Endothelial cell of hepatic sinusoid (primary cell): ENCODE measurements around the gene MLC1.

Experiments
- in situ Hi-C: cut with HindIII; loops from 2 replicates; pipeline ENCODE4 v1.10.0; 2017; ENCODE audit warnings: low sequenced_read_pairs

Gene MLC1

DNA sequence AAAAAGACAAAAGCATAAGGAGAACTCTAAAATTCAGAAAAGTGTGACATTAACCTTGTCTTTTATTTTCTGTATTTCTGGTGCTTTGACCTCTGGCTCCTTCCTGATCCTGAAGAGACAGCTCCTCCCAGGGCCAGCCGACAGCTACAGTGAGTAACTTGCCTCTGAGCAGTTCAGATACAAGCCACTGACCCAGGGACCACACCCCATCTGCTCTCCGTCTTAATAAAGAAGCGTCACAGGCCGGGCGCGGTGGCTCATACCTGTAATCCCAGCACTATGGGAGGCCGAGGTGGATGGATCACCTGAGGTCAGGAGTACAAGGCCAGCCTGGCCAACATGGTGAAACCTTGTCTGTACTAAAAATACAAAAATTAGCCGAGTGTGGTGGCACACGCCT is 6.5 kb downstream of the MLC1 start:
- in situ Hi-C loops, result no loop called here

DNA sequence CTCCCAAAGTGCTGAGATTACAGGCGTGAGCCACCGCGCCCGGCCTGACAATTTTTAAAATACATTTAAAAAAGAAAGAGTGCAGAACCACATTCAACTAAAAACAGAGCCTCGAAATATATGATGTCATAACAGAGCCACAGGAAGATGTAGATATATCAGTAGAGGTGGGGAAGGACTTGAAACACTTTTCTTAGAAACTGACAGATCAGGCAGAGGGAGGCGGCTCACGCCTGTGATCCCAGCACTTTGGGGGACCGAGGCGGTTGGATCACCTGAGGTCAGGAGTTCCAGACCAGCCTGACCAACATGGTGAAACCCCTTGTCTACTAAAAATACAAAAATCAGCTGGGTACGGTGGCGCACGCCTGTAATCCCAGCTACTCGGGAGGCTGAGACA is 7.0 kb downstream of the MLC1 start:
- in situ Hi-C loops, result no loop called here

DNA sequence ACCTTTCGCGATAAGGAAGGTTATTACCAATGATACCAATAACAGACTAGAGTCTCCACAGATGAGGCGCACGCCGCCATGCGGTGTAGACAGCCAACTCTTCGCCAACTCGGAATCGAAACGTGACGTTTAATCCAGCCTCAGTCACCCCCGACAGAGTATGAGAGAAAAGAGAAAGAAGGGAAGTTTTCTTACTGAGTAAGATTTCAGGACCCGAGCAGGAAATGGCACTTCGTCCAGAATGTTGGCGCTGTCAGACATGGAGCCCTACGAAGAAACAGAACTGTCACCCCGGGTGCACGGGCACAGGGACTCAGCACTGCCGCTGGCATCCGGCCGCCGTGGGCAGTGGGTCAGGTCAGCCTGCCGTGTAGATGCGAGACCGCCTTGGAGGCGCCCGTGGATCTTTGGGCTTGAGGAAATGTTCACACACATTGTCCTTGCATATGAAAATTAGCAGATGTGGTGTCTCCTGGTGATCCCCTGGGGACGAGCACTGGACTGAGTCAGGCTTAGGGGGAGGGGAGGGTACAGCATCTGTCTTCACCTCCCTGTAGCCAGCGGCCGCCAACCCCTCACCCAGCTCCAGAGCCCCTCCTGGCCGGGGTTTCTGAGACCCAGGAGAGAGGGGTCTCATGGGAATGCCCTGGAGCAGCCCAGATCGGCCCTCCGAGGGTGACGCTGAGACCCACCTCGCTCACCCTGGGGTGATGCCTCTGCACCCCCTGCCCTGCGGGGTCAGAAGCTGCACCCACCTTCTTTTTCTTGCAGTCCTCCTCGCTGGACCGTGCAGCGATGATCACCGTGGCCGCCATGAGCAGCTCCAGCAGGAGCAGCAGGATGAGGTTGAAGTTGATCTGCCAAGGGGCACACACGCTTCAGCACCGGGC is 8.3 kb downstream of the MLC1 start:
- in situ Hi-C loops, result no loop called here

DNA sequence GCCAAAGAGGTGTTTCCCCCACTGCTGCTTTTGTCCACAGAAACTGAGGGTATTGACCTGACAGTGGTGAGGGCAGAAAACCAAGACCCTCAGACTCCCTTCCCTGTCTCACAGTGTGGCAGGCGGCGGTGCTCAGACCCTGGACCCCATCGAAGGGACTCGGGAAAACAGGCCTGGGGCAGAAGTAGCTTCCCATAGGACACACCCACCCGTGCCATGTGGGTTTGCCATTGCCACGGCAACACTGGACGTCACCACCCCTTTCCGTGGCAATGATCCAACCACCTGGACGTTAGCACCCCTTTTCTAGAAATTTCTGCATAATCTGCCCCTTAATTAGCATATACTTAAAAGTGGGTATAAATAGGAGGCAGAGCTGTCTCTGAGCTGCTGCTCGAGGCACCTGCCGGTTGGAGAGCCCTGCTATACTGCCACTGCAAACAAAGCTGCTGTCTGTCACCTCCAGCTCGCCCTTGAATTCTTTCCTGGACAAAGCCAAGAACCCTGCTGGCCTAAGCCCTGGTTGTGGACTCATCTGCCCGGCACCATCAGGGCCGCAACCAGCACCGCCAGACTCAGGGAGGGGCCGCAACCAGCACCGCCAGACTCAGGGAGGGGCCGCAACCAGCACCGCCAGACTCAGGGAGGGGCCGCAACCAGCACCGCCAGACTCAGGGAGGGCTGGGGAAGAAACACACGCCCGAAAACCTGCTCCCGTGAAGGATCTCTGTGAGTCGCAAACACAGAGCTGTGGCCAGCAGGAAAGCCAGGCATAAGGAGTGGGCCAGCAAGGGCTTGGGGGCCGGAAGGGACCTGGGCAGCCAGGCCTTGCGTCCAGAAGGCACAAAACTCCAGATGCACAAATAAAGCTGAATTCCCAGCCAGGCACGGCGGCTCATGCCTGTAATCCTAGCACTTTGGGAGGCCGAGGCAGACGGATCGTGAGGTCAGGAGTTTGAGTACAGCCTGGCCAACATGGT is 10.4 kb downstream of the MLC1 start:
- in situ Hi-C loops, result no loop called here

DNA sequence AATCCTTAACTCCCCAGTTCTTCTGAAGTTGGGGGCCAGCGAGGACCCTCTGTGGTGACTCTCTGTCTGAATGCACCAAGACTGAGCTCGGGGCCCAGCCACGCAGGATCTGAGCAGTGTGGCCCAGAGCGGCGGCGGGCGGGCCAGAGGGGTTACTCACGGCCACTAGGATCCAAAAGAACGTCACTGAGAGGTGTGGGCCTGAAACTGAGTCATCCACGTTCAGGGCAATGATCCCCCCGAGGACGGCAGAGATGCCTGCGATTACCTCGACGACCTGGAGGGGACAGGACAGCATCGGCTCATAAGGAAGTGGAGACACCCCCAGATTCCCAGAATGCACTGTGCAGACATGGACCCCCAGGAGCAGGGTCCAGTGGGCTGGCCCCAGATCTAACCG is 11.2 kb downstream of the MLC1 start:
- in situ Hi-C loops, result no loop called here

DNA sequence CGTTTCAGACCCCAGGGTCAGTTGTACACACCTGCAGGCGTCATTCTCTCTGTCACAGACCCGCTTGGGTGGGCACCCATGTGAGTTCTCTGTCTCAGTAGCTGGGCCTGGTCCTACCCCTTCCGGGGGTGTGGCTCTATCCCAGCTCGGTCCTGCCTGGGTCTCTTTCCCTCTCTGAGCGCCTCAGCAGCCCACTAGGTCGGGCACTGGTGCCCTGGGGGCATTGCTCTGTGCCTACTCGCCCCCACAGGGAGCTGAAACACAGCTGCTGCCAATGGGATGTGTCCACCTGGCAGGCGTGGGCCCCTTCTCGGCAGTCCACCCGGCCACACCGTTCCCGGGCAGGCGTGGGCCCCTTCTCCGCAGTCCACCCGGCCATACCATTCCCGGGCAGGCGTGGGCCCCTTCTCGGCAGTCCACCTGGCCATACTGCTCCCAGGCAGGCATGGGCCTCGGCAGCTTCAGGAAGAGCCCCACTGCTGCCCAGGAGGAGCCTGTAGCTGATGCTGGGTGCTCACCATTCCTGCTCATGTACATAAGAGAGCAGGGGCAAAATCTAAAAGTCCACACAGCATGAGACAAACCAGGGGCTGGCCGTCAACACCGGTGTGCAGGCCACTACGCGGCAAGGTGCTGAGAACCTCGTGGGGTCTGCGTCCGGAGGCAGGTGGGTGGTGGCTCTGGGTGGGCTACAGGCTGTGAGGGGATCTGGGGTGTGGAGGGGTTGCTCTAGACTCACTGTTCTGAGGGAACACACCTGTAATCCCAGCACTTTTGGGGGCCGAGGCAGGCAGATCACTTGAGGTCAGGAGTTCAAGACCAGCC is 12.3 kb downstream of the MLC1 start:
- in situ Hi-C loops, result no loop called here

DNA sequence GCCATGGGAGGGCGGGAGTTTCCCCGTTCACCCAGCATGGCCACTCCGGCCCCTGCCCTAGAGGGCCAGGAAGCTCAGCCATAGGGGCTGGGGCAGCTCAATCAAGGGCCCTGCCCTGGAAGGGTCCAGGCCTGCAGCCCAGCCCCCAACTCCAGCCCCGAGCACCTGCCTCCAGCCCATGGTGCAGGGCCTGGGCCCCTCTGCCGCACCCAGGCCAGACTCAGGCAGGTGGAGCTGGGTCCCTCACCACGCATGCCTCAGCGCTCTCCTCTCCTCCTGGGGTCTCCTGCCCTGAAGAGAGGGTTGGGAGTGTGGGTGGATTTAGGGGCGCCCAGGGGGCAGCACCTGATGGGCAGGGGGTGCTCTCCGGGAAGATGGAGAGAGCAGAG is 13.1 kb downstream of the MLC1 start:
- in situ Hi-C loops, result no loop called here

DNA sequence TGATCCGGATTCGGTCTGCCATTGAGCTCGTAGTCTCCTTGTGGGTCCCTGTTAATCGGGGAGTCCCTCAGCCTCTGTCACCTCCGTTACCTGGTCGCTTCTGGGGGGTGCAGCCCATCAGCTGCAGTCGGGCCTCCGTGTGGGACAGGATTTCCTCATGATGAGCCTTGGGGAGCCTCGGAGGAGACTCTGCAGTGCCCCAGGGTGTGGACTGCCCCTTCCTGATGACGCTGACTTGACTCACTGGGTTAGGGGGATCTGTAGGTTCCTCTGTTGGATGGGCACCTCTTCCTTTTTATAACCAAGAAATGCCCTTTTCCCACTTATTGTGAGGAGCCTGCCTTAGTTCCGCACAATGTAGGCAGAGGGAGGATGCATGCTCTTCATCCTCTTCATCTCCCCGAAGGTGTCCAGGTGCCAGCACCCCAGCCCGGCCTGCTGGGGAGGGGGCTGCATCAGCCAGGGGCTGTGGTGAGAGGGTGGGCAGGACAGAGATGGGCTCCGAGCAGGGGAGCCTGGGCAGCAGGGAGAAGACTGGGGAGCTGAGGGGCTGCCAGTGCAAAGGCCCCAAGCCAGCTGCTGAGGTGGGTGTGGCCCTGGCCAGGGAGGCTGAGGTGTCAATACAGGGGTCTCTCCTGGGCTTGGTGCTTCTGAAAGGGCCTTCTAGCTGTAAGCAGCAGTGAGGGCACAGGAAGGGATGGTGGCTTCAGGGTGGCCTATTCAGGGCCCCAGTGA is 13.6 kb downstream of the MLC1 start:
- in situ Hi-C loops, result no loop called here

DNA sequence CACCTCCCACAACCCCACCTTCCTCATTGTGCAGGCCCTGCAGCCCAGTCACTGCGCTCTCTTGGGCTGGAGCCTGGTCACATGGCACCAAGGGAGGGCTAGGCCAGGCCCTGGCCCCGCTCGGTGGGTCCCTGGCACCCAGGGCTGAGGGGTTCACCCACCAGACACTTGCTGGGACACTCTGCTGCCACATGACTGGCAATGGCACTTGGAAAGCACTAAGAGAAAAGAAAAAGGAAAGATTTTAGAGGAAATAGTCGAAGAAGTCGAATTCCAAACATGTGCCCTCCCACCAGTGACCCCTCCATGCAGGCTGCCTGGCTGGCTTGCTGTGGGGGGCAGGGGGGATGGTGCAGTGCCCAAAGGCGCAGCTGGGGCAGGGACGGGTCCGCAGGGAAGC is 14.9 kb downstream of the MLC1 start:
- in situ Hi-C loops, result no loop called here

DNA sequence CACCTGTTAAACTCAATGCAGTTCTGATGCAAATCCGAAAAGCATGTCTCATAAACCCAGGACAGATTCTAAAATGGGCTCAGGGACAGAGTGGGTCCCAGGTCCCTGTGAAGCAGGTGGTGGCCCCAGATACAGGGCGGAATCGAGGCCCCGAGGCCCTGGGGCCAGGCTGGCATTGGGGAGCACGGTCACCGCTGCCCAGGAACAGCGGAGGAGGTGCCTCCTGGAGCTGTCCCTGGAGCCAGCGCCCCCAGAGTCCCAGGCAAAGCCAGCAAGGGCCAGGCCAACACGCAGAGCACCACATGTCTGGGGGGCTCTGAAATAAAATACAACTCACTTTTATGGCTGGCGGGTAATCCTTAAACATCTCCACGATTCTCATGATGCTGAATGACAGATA is 17.1 kb downstream of the MLC1 start:
- in situ Hi-C loops, result no loop called here

DNA sequence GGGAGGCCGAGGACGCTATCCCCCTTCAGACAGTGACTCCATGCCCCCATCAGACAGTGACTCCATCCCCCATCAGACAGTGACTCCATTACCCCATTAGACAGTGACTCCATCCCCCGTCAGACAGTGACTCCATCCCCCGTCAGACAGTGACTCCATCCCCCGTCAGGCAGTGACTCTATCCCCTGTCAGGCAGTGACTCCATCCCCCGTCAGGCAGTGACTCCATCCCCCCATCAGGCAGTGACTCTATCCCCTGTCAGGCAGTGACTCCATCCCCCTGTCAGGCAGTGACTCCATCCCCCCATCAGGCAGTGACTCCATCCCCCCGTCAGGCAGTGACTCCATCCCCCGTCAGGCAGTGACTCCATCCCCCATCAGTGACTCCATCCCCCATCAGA is 18.0 kb downstream of the MLC1 start:
- in situ Hi-C loops, result no loop called here

DNA sequence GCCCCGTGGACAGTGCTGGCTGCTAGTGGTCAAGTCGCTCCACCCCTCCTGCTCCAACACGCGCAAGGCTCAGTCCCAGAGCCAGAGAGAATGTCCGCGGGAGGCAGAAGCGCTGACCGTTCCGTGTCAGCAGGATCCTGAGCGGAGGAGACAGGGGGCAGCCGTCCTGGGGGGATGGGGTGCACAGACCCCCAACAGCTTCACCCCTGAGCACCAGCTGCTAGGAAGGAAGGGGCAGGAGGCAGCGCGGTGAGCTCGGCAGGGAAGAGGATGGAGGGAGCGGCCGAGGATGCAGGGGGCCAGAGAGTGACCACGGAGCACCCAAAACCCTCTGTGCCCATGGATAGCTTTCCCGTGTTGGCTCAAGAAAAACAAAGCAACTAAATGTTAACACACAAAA is 20.8 kb downstream of the MLC1 start:
- in situ Hi-C loops, result no loop called here

DNA sequence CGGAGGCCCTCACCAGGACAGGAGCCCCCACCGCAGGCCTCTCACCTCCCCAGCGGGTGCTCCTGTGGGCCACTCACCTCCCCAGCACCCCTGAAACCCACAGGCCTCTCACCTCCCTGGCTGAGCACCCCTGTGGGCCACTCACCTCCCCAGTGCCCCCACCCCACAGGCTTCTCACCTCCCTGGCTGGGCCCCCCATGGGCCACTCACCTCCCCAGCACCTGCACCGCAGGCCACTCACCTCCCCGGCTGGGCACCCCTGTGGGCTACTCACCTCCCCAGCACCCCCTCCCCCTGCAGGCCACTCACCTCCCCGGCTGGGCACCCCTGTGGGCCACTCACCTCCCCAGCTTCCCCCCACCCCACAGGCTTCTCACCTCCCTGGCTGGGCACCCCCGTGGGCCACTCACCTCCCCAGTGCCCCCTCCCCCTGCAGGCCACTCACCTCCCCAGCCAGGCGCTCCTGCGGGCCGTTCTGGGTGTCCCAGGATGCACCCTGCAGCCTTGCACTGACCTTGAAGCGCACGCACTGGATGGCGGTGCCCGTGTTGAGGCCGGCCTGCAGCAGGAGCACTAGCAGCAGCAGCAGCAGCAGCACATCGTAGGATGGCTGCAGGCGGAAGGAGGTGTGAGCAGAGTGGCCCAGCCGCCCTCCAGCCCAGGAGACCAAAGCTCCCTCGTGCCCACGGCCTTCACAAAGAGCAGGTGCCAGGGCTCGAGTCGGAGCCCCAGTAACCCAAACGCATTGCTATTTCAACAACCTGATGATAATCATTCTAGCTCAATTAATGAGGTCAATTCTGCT is 21.4 kb downstream of the MLC1 start:
- in situ Hi-C loops, result no loop called here

DNA sequence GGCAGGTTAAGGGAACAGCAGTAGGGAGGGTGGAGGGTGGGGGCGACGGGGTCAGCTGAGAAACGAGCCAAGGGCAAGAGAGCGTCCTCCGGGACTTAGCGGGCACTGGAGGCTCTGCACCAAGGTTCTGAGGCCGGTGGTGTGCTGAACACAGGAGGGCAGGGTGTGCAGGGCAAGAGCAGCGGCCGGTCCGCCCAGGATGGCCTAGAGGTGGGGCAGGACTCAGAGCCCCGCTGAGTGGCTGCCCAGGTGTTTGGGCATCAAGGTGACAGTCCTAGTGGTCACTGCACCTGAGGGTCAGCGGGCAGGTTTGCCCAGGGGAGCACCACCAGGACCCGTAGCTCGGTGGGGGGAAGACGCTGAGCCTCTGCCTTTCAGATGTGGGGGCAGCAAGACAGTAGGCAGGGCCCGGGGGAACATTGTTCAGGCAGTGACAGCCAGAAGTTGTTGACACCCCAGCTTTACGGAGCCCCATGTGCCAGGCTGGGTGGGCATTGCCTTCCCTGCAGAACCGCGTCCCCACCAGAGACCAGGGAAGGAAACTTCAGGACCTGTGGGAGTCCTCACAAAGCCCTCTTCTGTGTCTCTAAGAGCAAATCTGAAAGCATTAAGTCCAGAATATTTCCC is 22.6 kb downstream of the MLC1 start:
- in situ Hi-C loops, result no loop called here

DNA sequence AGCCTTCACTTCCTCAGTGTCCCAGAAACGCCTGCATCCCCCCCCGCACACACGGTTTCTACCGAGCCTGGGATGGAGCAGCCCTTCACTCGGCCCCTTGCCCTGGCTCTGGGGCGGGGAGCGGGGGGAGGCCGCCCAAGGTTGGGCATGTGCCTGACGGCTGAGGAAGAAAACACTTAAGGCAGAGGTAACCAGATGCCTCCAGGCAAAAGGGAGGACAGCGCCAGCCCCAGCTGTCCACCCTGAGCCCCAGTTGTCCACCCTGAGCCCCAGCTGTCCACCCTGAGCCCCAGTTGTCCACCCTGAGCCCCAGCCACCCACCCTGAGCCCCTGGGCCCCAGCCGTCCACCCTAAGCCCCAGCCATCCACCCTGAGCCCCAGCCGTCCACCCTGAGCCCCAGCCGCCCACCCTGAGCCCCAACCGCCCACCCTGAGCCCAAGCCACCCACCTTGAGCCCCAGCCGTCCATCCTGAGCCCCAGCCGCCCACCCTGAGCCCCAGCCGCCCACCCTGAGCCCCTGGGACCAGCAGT is 23.3 kb downstream of the MLC1 start:
- in situ Hi-C loops, result no loop called here

DNA sequence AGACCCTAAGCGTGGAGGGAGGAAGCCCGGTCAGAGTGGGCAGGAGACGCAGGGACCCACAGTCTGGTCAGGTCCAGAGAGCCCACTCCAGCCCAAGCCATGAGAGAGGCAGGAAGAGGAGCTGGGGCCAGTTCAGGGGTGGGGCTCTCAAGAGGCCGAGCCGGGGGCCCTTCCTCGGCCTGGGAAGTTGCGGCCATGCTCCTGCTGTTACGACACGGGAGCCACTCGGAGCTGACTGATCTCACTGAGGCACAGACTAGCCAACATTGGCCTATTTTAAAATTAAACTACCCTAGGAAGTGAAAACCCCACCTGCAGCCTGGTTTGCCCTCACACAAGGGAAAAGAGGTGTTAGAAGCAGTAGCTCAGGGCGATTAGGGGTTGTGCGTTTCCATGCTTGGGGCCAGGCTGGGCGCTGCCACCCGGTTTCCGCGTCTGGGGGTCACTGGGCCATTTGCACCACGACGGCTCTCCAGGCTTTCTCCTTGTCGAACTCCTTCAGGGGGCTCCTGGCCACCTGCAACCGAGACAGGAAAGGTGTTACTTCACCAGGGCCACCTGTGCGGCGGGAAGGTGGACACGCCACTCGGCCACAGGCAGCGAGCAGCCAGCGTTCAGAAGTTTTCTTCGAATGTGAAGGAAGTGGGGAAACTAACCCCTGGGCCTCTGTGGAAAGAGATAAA is 23.9 kb downstream of the MLC1 start:
- in situ Hi-C loops, result no loop called here

DNA sequence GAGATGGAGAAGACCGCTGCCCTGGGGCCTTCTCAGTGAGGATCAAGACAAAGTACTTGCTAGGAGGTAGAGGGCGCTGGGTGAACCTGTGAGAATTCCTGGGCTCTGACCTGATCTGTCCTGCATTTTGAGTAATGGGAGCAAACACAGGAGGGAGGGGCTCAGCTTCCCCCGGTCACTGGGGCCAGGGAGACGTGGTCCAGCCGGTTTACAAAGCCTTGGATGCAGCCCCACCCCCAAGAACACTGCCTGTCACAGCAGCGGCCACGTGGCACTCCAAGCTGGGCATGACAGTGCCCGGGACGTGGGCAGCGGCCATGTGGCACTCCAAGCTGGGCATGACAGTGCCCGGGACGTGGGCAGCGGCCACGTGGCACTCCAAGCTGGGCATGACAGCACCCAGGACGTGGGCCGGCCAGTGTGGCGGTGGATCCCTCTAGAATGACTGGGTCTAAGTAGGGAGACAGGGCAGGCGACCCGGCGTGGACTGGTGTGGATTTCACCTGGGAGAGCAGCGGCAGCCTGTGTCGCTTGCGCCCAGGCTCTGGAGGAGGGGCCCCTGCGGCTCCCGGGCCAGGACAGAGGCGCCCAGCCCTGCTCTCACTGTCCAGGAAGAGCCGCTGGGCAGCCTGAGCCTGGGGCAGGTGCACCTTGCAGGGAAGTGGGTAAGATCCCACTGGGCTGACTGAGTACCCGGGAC is 24.6 kb downstream of the MLC1 start:
- in situ Hi-C loops, result no loop called here

DNA sequence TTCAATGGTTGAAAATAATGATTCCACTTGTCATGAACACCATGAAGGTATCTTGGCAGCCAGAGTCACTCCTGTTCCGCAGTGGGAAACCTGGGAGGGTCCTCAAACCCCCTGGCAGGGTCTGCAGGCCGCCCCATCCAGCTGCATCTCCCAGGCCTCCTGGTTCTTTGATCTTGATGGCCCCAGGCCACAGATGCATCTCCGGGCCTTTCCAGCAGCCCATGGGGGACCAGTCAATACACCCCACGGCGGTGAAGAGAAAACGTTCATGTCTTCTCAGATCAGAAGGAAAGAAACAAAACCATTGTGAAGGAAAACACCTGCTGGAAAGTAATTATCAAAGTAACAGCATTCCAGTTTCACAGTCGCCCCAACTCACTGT is 25.4 kb downstream of the MLC1 start:
- in situ Hi-C loops, result no loop called here
